ENCODE data around the gene F2RL3. TPM values are rescaled to one million over a fixed set of nuclear protein-coding genes. Genes with fewer than 3 reads are reported as not detected.

The F2RL3 gene
- total and polyA plus RNA-seq, 2 of the 8 experiments (the other 6 are each of a cell fraction or from before 2014, with no cell fraction given): not detected

DNA sequence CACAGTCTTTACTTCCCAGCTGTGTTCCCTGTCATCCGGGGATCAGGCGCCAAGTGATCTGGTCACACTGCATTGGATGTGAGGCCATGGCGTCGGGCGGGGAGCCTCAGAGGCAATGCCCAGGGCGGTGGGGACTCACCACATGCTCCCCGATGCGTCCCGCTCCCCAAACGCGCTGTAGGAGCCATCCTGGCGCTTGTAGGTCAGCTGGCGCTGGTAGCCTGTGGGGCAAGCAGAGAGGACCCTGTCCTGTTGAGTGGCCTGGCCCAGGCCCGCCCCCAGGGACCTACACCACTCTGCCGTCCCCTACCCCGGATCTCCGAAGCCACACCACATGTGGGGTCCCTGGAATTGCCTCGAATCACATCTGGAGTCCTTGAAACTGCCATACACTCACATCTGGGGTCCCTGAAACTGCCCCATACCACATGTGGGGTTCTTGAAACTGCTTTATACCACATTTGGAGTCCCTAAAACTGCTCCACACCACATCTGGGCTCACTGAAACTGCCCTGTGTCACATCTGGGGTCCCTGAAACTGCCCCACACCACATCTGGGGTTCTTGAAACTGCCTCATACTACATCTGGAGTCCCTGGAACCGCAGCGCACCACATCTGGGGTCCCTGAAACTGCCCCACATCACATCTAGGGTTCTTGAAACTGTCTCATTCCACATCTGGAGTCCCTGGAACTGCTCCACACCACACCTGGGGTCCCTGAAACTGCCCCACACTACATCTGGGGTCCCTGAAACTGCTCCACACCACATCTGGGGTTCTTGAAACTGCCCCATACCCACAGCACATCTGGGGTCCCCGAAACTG is 33.2 kb downstream of the F2RL3 start:
- no peak overlapping the region for H3K9ac ChIP-seq (replicated peaks in 1 of 4; ENCODE audit: extremely low read depth in 1 of 4, low read depth in 3 of 4, low read length in 3 of 4)
- no peak overlapping the region for H2BK120ac ChIP-seq (replicated peaks; ENCODE audit: low read depth, low read length)
- WGBS, 2 experiments (ENCODE audit: extremely low coverage in 1 of 2, insufficient coverage in 1 of 2, insufficient read length in 1 of 2, insufficient replicate concordance in 2 of 2, low coverage in 1 of 2, low lambda C conversion rate in 2 of 2, missing lambda C conversion rate in 1 of 2): 87% methylated on average over 21 of the region's 21 CpGs; no CpG with 5 or more reads in 1 of the 2 experiments
- no peak overlapping the region for H2BK5ac ChIP-seq (ENCODE audit: low read depth, low read length)
- CTCF ChIA-PET (ENCODE audit: partially characterized antibody): interaction anchor here (0.6 kb wide), 1 partner anchor 14 kb away, joined by 4 read pairs; no protein-coding TSS in a partner anchor
- no peaks in the 10 kb centered on the region for H3K27me3 ChIP-seq (replicated peaks in 1 of 4; ENCODE audit: control insufficient read depth in 3 of 4, extremely low read depth in 1 of 4, insufficient read depth in 3 of 4, low read length in 3 of 4)
- no peak overlapping the region for H2AFZ ChIP-seq (ENCODE audit: low read length)
- H3K23me2 ChIP-seq (ENCODE audit: low read depth, low read length): no peaks in the 10 kb centered on the region
- H2AK5ac ChIP-seq (ENCODE audit: low read depth, low read length): no peak overlapping the region
- no peak overlapping the region for H3K4me3 ChIP-seq (ENCODE audit: extremely low read depth in 1 of 4, insufficient read depth in 2 of 4, low read depth in 3 of 4, low read length in 4 of 4)
- TF ChIP-seq HDAC2 (IDR thresholded peaks at IDR 0.05; ENCODE audit: borderline replicate concordance in 1 of 2, low read depth in 2 of 2, low read length in 2 of 2): no peak
- TF ChIP-seq SRF (IDR thresholded peaks at IDR 0.05; ENCODE audit: low read depth, low read length): no peak
- no peak for TF ChIP-seq ZNF274 (IDR thresholded peaks at IDR 0.05; ENCODE audit: borderline replicate concordance, extremely low read depth, low read length)
- TF ChIP-seq EP300 (IDR thresholded peaks at IDR 0.05; ENCODE audit: borderline replicate concordance in 1 of 2, low read depth in 2 of 2, low read length in 2 of 2): no peak
- TF ChIP-seq BACH1 (IDR thresholded peaks at IDR 0.05; ENCODE audit: low read length): no peak
- no peak for TF ChIP-seq RFX5 (IDR thresholded peaks at IDR 0.05; ENCODE audit: borderline replicate concordance, low read depth, low read length)
- TF ChIP-seq ATF3 (IDR thresholded peaks at IDR 0.05; ENCODE audit: insufficient read depth, low read depth, low read length): no peak
- no peak for TF ChIP-seq POLR2AphosphoS5 (IDR thresholded peaks at IDR 0.05; ENCODE audit: low read depth, low read length)
- H4K5ac ChIP-seq (ENCODE audit: insufficient read length, low read depth, low read length): no peak overlapping the region
- no peak overlapping the region for H3K4me2 ChIP-seq (ENCODE audit: insufficient read depth in 1 of 2, low read depth in 2 of 2, low read length in 2 of 2)
- FAIRE-seq: no peak
- no peak overlapping the region for H2BK20ac ChIP-seq (ENCODE audit: low read length)
- POLR2A ChIA-PET (ENCODE audit: partially characterized antibody): no interaction called here
- no peaks in the 10 kb centered on the region for H3K36me3 ChIP-seq (ENCODE audit: control insufficient read depth in 2 of 4, insufficient read depth in 4 of 4, low read length in 3 of 4)
- no peaks in the 10 kb centered on the region for H3K79me2 ChIP-seq (ENCODE audit: control insufficient read depth in 1 of 2, insufficient read depth in 2 of 2, low read length in 2 of 2)
- no peak overlapping the region for H3K4ac ChIP-seq (replicated peaks; ENCODE audit: insufficient read length, low read depth, low read length)
- no peak overlapping the region for H3K18ac ChIP-seq (ENCODE audit: extremely low read depth, low read length)
- no peak overlapping the region for H4K8ac ChIP-seq (ENCODE audit: extremely low read depth, insufficient read depth, low read length)
- no peak overlapping the region for H3K14ac ChIP-seq (ENCODE audit: insufficient read length)
- H3K27ac ChIP-seq (ENCODE audit: low read depth, low read length): no peak overlapping the region
- no peaks in the 10 kb centered on the region for H3K4me1 ChIP-seq (replicated peaks in 1 of 4; ENCODE audit: control insufficient read depth in 3 of 4, insufficient read depth in 4 of 4, low read length in 3 of 4)
- no peak overlapping the region for H3K23ac ChIP-seq (ENCODE audit: insufficient read length)
- H2BK15ac ChIP-seq (ENCODE audit: low read length): no peak overlapping the region
- H3K9me3 ChIP-seq (ENCODE audit: insufficient read depth in 2 of 2, low read depth in 1 of 2, low read length in 1 of 2): peaks cover 0 to 8% of the 10 kb centered on the region in 2 experiments; a peak in 2 of 4 replicates
- no peak overlapping the region for H4K91ac ChIP-seq (replicated peaks; ENCODE audit: insufficient read length, low read length)
- no peak overlapping the region for H3K56ac ChIP-seq (replicated peaks; ENCODE audit: insufficient read length, low read depth, low read length)
- H3K79me1 ChIP-seq (ENCODE audit: low read depth, low read length): no peaks in the 10 kb centered on the region
- H2BK12ac ChIP-seq (ENCODE audit: low read depth, low read length): no peak overlapping the region
- no peaks in the 10 kb centered on the region for H4K20me1 ChIP-seq (replicated peaks in 1 of 2; ENCODE audit: control insufficient read depth in 1 of 2, insufficient read depth in 2 of 2, low read length in 2 of 2)
- no peak for DNase-seq (ENCODE audit: low read depth in 1 of 2, low spot score in 2 of 2)

All from H1 (cell line).